Fibroblast of skin of left quadriceps (primary cell): ENCODE results near the gene TEX19.

Experiments
- DNase-seq, 2 experiments: peaks; one replicate each; pipeline ENCODE4 v3.0.0-alpha.2; 2013; ENCODE audit warnings: low read depth in 2 of 2

Gene TEX19, protein sequence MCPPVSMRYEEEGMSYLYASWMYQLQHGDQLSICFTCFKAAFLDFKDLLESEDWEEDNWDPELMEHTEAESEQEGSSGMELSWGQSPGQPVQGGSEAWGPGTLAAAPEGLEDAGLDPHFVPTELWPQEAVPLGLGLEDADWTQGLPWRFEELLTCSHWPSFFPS

DNA sequence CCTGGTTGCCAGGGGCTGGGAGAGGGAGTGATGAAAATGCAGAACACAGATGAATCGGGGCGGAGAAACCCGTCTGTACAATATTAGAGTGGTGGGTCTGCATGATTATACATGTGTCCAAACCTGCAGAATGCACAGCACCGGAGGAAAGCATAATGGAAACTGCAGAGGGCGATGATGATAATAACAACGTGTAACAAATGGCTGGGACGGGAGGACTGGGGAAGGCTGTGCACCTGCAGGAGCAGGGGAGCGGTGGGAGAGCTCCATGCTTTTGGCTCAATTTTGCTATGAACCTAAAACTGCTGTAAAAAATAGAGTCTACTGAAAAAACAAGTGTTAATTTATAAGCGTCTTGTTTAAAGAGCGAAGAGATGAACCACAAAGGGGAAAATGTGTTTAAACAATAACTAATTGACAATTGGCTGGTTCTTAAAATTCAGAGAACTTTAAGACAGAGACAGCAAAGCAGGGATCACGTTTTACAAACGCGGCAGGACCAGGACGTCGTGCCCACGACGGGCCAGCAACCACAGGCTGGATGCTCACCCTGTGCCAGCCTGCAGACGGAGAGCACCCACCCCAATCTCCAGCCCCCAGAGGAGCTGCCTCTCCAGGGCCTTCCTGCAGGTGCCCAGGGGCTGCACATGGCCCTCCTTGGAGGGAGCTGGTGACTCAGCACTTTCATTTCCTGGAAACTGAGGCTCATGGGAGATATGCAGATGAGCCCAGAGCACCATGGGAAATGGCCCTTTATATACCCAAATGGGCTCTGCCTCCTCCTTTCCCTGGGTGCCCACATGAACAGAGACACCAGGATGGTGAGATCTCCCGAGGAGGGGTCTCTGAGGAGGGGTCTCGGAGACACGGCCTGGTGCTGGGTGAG is at the start of gene TEX19:
TEX19 (plus strand) TSS at position 783 of the 886 bp plus-strand sequence. CDS start 2,904 bp downstream, outside the sequence.
- DNase-seq: no peak

DNA sequence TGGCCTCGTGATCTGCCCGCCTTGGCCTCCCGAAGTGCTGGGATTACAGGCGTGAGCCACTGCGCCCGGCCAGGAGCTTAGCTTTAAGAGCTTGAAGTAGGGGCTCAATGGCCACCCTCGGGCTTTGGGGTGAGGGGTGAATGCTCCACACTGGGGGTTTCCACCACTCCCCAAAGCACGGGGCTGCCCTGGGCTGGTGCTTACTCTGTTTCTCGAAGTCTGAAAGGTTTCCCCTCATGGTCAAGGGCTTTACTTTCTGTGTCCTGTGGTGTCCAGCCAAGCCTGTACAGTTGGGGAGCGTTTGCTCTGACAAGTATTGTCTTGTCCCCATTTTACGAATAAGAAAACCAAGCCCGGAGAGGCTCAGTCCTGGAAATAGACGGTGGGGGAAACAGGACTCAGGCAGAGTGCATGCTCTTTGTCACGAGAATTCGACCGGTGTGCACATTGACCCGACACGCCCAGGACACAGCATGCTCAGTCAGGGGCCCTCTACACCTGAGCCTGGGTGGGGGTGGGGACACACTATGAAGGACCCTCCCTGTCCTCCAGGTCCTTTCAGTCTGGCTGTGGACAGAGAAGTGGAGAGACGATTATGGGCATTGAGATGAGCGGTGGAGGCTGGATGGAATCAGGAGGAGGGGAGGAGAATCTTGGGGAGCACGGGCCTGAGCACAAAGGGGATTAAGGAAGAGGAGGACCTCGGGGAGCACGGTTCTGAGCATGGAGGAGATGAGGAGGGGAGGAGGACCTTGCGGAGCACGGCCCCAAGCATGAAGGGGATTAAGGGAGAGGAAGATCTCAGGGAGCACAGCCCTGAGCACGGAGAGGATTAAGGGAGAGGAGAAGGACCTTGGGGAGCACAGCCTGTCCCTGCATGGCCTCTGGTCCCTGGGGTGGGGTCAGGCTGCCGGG is 49.1 kb upstream of the TEX19 start:
- DNase-seq: no peak

DNA sequence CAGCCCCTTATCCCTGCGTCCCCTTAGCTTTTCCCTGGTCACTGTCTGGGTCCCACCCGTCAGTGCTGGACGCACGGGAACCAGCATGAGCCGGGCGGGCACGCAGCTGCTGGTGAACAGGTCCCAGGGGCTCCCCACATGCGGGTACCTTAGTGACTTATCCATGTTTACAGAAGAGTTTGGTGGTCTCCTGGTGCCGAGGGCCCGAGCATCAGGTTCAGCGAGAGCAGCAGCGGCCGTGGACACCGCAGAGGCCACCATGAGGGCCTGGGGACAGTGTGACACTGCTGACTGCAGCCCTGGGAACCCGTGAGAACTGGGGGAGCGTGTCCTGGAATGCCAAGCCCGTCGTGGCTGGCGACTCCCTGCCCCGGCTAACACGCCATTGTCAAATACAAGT is 48.2 kb upstream of the TEX19 start:
- DNase-seq: no peak

GRCh38 chr17:82311971-82312370 is 47.1 kb upstream of the TEX19 start:
- DNase-seq: no peak

DNA sequence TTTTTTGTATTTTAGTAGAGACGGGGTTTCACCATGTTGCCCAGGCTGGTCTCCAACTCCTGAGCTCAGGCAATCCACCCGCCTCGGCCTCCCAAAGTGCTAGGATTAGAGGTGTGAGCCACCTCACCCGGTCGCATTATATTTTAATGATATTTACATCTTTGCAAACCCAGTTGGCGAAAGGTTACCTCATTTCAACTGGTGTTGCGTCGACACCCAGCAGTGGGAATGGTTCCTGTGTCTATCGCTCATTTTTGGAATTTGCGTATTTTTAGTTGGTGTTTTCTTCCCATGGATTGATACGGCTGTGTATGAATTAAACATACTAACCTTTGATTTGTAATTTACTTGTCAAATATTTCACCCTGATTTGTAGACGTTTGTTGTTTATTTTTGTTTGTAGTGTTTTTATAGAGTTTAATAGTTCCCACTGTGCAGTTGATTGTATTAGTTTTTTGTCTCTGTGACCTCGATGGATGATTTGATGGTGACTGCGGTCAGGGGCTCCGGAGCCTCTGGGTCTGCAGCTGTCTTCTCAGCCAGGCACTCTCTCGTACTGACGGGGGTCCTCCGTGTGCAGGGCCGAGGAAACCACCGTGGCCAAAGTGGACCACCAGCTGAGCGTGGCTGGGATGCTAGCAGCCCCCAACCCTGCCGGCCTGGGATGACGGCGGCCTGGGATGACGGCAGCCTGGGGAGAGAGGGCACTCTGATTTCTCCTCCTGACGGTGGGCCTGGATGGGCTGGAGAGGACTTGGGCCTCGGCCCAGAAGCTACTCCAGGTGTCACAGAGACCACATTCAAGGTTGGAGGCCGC is 45.6 kb upstream of the TEX19 start:
- DNase-seq: no peak

GRCh38 chr17:82314012-82314726 is 44.9 kb upstream of the TEX19 start:
- no peak for DNase-seq

GRCh38 chr17:82314727-82315605 is 44.1 kb upstream of the TEX19 start:
- DNase-seq: no peak

GRCh38 chr17:82315703-82316358 is 43.2 kb upstream of the TEX19 start:
- no peak for DNase-seq

GRCh38 chr17:82316651-82317393 is 42.2 kb upstream of the TEX19 start:
- no peak for DNase-seq

DNA sequence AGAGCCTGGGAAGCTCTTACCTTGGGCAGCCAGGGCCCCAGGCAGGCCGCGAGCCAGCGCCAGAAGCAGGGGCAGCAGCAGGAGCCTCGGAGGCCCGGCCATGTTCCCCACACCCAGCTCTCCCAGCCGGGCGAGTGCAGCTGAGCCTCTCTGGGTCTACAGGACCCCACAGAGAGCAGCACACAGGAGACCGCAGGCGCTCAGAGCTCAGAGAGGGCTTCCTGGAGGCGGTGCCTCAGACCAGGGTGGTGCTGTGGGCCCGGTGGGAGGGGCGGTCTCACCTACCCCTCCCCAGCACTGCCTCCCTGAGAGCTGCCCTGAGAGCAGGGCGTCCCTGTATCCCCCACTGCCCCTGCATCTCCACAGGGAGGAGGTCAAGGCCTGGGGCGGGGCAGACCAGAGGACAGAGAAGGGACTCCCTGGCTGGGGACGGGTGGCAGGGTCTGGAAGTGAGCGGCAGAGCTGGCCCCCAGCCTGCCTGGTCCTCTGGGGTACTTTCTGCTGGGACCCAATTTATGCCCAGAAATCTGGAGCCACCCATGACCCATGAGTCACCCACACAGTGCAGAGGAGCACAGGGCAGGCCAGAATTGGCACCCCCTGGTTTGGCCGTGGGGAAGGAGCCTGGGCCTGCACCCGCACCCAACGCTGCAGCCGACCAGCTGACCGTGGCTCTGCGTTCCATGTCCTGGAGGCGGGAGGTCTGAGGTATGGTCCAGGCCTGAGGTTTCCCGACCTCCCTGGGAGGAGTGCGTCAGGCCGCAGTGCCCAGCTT is 41.5 kb upstream of the TEX19 start, which contains the start of gene CD7:
CD7 (minus strand) TSS at position 215 of the 775 bp plus-strand sequence; CDS start at position 102, 113 bp downstream.
- DNase-seq: no peak

DNA sequence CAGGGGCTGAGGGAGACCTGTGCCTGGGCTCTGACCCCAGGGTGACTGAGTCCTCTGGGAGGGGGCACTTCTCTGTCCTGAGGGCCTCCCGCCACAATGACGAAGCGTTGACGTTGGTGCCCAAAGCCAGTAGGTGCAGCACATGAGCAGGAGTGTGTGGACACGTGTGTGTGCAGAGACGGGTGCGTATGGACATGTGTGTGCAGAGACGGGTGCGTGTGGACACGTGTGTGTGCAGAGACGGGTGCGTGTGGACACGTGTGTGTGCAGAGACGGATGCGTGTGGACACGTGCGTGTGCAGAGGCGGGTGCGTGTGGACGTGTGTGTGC is 40.9 kb upstream of the TEX19 start:
- no peak for DNase-seq

- DNase-seq: no peak
These were observed 40.1 kb upstream of the TEX19 start for GRCh38 chr17:82318772-82319606.

DNA sequence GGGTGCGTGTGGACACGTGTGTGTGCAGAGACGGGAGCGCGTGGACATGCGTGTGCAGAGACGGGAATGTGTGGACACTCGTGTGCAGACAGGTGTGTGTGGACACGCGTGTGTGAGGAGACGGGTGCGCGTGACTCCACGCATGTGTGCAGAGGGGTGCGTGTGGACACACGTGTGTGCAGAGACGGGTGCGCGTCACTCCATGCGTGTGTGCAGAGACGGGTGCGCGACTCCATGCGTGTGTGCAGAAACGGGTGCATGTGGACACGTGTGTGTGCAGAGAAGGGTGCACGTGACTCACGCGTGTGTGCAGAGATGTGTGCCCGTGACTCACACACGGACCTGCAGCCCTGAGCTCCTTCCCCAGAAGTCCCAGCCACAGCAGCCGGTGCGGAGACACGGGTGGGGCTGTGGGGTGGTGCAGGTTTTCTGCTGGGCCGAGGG is 39.4 kb upstream of the TEX19 start:
- DNase-seq: no peak

DNA sequence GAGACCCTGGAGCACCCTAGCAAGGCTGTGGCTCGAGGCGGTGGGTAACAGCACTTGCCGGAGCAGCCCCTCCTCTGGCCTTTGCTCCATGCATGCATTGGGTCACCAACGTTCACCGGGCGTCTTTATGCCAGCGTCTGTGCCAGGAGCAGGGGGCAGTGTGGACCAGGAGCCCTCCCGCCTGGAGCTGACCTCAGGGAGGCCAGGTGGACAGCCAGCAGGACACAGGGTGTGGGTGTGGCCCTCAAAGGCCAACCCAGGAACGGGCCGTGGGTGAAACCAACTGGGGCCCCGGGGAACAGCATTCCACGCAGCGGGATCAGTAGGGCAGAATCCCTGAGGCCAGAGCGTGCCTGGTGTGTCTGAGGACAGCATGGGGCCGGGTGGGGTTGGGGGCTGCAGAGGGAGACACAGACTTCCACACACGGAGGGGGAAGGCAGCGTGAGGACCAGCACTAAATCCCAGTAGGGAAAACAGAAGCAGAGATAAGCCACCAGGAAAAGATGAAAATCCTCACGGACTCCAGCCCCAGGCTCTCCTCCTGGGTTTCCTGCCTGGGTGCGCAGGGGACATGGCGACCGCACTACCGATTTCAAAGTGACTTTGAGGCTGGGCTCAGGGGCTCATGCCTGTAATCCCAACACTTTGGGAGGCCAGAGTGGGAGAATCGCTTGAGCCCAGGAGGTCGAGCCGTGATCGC is 38.8 kb upstream of the TEX19 start:
- no peak for DNase-seq

DNA sequence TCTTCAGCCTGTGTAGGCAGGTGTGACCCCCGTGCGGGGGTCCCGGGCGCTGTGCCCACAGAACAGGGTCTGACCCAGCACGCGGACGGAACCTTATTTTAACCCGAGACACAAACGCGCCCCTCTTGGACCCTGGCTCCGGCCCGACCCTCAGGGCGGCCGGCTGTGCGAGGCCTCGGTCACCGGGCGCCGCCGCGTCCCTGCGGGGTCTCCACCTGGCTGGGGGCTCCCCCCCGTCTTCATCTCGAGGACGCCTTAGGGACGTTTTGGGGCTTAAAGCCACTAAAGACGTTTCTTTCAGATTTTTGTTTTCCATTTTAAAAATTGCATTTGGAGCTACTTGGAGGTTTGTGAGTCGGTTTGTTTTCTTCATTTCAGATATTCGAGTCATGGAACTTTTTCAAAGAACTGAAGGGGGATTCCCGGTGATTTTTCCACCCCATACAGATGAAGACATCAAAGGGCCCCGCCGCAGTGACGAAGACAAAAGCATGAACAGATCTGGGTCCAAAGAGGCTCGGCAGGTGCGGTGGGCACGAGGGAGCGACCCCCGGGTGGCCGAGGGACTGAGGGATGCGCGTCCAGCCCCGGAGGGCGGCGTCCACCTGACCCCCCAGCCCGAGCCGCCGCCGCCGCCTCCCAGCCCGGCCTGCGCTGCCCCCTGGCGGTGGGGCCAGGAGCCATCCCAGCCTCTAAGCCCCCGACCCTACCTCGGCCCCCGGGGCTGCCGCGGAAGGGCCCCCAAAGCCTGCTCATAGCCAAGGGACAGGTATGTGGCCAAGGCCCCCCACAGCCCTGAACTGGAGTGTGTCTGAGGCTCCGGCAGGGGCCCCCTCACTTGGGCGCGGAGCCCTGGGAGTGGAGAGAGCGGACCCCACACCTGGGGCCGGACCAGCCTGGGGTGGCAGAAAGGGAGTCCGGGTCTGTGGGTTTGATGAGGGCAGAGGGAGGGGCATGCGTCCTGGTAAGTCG is 37.8 kb upstream of the TEX19 start:
- no peak for DNase-seq
